ENCODE measurements around the gene TMEM121. TPM values are rescaled to one million over a fixed set of nuclear protein-coding genes. Genes with fewer than 3 reads are reported as not detected.

TMEM121 gene
- total and polyA plus RNA-seq, 4 experiments from 2014 or later, result 5.4 to 9.5 (median 6.4) TPM

GRCh38 chr14:105480199-105480746, 46.1 kb upstream of the TMEM121 start:
- DNase-seq, result no peak
- H3K27me3 ChIP-seq (ENCODE audit: insufficient read depth, low read length), result no peaks in the 10 kb centered on the region
- H3K4me1 ChIP-seq (ENCODE audit: insufficient read depth, low read length), result peaks cover 82% of the 10 kb centered on the region
- H3K36me3 Mint-ChIP-seq, result peaks cover 0 to 13% of the 10 kb centered on the region in 2 donors
- no peak overlapping the region for H3K4me3 ChIP-seq (ENCODE audit: low read length in 2 of 2)
- peaks cover 0 to 9% (median 0%) of the 10 kb centered on the region in 8 donors for H3K9me3 Mint-ChIP-seq
- ChIA-PET POLR2A (ENCODE audit: partially characterized antibody) (interaction anchor here (0.6 to 8.3 kb wide), 20 partner anchors 8 to 680 kb away, joined by 3 to 346 read pairs (median 4); partner anchors contain the start of genes BRF1, PACS2, TEDC1 and TEX22), CTCF (ENCODE audit: partially characterized antibody) (interaction anchor here (1.0 to 3.0 kb wide), 10 partner anchors 9 to 110 kb away, joined by 3 to 122 read pairs (median 6); no protein-coding TSS in a partner anchor)
- H3K9me3 ChIP-seq (ENCODE audit: control insufficient read depth in 1 of 2, low read length in 2 of 2), result no peaks in the 10 kb centered on the region
- no peaks in the 10 kb centered on the region for H3K36me3 ChIP-seq (ENCODE audit: insufficient read depth, low read length)
- H3K4me1 Mint-ChIP-seq, result peaks cover 27 to 77% (median 52%) of the 10 kb centered on the region in 4 donors
- no peaks in the 10 kb centered on the region for H3K27me3 Mint-ChIP-seq
- peak overlapping the region; percentile 96 to 100 (median 100) for H3K27ac Mint-ChIP-seq
- peak overlapping the region; percentile 97 for H3K27ac ChIP-seq (ENCODE audit: low read depth, low read length)
- peak overlapping the region in 6 of 8 donors; percentile 70 to 92 (median 86) for H3K4me3 Mint-ChIP-seq
- intact Hi-C loops (cut with micrococcal nuclease), result loop anchor here (2.0 kb wide), 3 partner anchors 31 to 179 kb away; partner anchors contain the start of gene BRF1

- H3K27me3 Mint-ChIP-seq, result no peaks in the 10 kb centered on the region
- H3K36me3 Mint-ChIP-seq, result peaks cover 0 to 13% of the 10 kb centered on the region in 2 donors
- Histone ChIP-seq H3K4me3 (ENCODE audit: low read length in 2 of 2) (peak overlapping the region; percentile 49 to 80), H3K27me3 (ENCODE audit: insufficient read depth, low read length) (no peaks in the 10 kb centered on the region), H3K27ac (ENCODE audit: low read depth, low read length) (peak overlapping the region; percentile 97), H3K36me3 (ENCODE audit: insufficient read depth, low read length) (no peaks in the 10 kb centered on the region), H3K4me1 (ENCODE audit: insufficient read depth, low read length) (peaks cover 82% of the 10 kb centered on the region), H3K9me3 (ENCODE audit: control insufficient read depth in 1 of 2, low read length in 2 of 2) (no peaks in the 10 kb centered on the region)
- peak overlapping the region; percentile 83 to 92 (median 86) for H3K4me3 Mint-ChIP-seq
- intact Hi-C loops (cut with micrococcal nuclease), result loop anchor here (1.0 to 2.0 kb wide), 4 partner anchors 8 to 180 kb away; partner anchors contain the start of gene BRF1
- ChIA-PET CTCF (ENCODE audit: partially characterized antibody) (interaction anchor here (1.0 to 3.0 kb wide), 12 partner anchors 9 to 111 kb away, joined by 3 to 122 read pairs (median 6); no protein-coding TSS in a partner anchor), POLR2A (ENCODE audit: partially characterized antibody) (interaction anchor here (0.6 to 8.3 kb wide), 27 partner anchors 9 to 680 kb away, joined by 3 to 346 read pairs (median 4); partner anchors contain the start of genes BRF1, GPR132, PACS2 and TEDC1)
- H3K9me3 Mint-ChIP-seq, result peaks cover 0 to 7% (median 0%) of the 10 kb centered on the region in 8 donors
- DNase-seq, result peak; percentile 89 to 95 (median 90)
- peaks cover 31 to 78% (median 58%) of the 10 kb centered on the region in 4 donors for H3K4me1 Mint-ChIP-seq
- H3K27ac Mint-ChIP-seq, result peak overlapping the region; percentile 96 to 100 (median 100)
These were observed 45.3 kb upstream of the TMEM121 start for GRCh38 chr14:105480807-105481801.

- Mint-ChIP-seq H3K4me3 (peak overlapping the region; percentile 76 to 91 (median 86)), H3K36me3 (peaks cover 0 to 13% of the 10 kb centered on the region in 2 donors), H3K27me3 (no peaks in the 10 kb centered on the region), H3K27ac (peak overlapping the region; percentile 96 to 100 (median 100)), H3K9me3 (peaks cover 0 to 7% (median 0%) of the 10 kb centered on the region in 8 donors), H3K4me1 (peaks cover 33 to 75% (median 53%) of the 10 kb centered on the region in 4 donors)
- H3K4me3 ChIP-seq (ENCODE audit: low read length in 2 of 2), result peak overlapping the region in 1 of 2 donors; percentile 80
- POLR2A ChIA-PET (ENCODE audit: partially characterized antibody), result interaction anchor here (1.0 to 8.3 kb wide), 13 partner anchors 8 to 574 kb away, joined by 3 to 346 read pairs (median 5); partner anchors contain the start of genes BRF1, GPR132, TEDC1 and TEX22
- no peaks in the 10 kb centered on the region for H3K9me3 ChIP-seq (ENCODE audit: control insufficient read depth in 1 of 2, low read length in 2 of 2)
- CTCF ChIA-PET (ENCODE audit: partially characterized antibody), result interaction anchor here (1.0 to 3.0 kb wide), 8 partner anchors 8 to 112 kb away, joined by 3 to 122 read pairs (median 4); no protein-coding TSS in a partner anchor
- peaks cover 80% of the 10 kb centered on the region for H3K4me1 ChIP-seq (ENCODE audit: insufficient read depth, low read length)
- DNase-seq, result peak; percentile 98 to 99 (median 99)
- no peaks in the 10 kb centered on the region for H3K36me3 ChIP-seq (ENCODE audit: insufficient read depth, low read length)
- H3K27ac ChIP-seq (ENCODE audit: low read depth, low read length), result peak overlapping the region; percentile 97
- intact Hi-C loops (cut with micrococcal nuclease), result loop anchor here (1.0 to 2.0 kb wide), 4 partner anchors 7 to 181 kb away; partner anchors contain the start of gene BRF1
- no peaks in the 10 kb centered on the region for H3K27me3 ChIP-seq (ENCODE audit: insufficient read depth, low read length)
These were observed 44.4 kb upstream of the TMEM121 start for GRCh38 chr14:105481886-105482457.

- Mint-ChIP-seq H3K36me3 (peaks cover 0 to 11% of the 10 kb centered on the region in 2 donors), H3K4me3 (peak overlapping the region in 7 of 8 donors; percentile 76 to 91 (median 86)), H3K4me1 (peaks cover 28 to 72% (median 48%) of the 10 kb centered on the region in 4 donors), H3K27me3 (no peaks in the 10 kb centered on the region), H3K9me3 (peaks cover 0 to 7% (median 0%) of the 10 kb centered on the region in 8 donors), H3K27ac (peak overlapping the region; percentile 96 to 100 (median 100))
- Histone ChIP-seq H3K27ac (ENCODE audit: low read depth, low read length) (peak overlapping the region; percentile 97), H3K4me3 (ENCODE audit: low read length in 2 of 2) (peak overlapping the region in 1 of 2 donors; percentile 23), H3K4me1 (ENCODE audit: insufficient read depth, low read length) (peaks cover 74% of the 10 kb centered on the region), H3K27me3 (ENCODE audit: insufficient read depth, low read length) (no peaks in the 10 kb centered on the region), H3K36me3 (ENCODE audit: insufficient read depth, low read length) (no peaks in the 10 kb centered on the region), H3K9me3 (ENCODE audit: control insufficient read depth in 1 of 2, low read length in 2 of 2) (no peaks in the 10 kb centered on the region)
- intact Hi-C loops (cut with micrococcal nuclease), result no loop called here
- no peak for DNase-seq
- CTCF ChIA-PET (ENCODE audit: partially characterized antibody), result interaction anchor here (1.0 to 3.0 kb wide), 5 partner anchors 7 to 112 kb away, joined by 3 to 122 read pairs (median 4); no protein-coding TSS in a partner anchor
- POLR2A ChIA-PET (ENCODE audit: partially characterized antibody), result interaction anchor here (1.0 to 8.3 kb wide), 10 partner anchors 8 to 415 kb away, joined by 4 to 346 read pairs (median 6); partner anchors contain the start of genes BRF1, TEDC1 and TEX22
These were observed 43.8 kb upstream of the TMEM121 start for GRCh38 chr14:105482486-105483110.

GRCh38 chr14:105483300-105484068, 42.9 kb upstream of the TMEM121 start:
- Mint-ChIP-seq H3K36me3 (peaks cover 0 to 14% of the 10 kb centered on the region in 2 donors), H3K27ac (peak overlapping the region; percentile 96 to 100 (median 100)), H3K27me3 (no peaks in the 10 kb centered on the region), H3K4me1 (peaks cover 28 to 79% (median 49%) of the 10 kb centered on the region in 4 donors), H3K9me3 (peaks cover 0 to 7% (median 0%) of the 10 kb centered on the region in 8 donors), H3K4me3 (peak overlapping the region in 2 of 8 donors; percentile 35 to 36)
- no peaks in the 10 kb centered on the region for H3K27me3 ChIP-seq (ENCODE audit: insufficient read depth, low read length)
- DNase-seq, result peak in 1 of 5 donors; percentile 42
- no peaks in the 10 kb centered on the region for H3K36me3 ChIP-seq (ENCODE audit: insufficient read depth, low read length)
- H3K4me3 ChIP-seq (ENCODE audit: low read length in 2 of 2), result no peak overlapping the region
- no peaks in the 10 kb centered on the region for H3K9me3 ChIP-seq (ENCODE audit: control insufficient read depth in 1 of 2, low read length in 2 of 2)
- intact Hi-C loops (cut with micrococcal nuclease), result no loop called here
- ChIA-PET CTCF (ENCODE audit: partially characterized antibody) (interaction anchor here (1.8 kb wide), 1 partner anchor 35 kb away, joined by 4 read pairs; no protein-coding TSS in a partner anchor), POLR2A (ENCODE audit: partially characterized antibody) (interaction anchor here (1.3 to 3.0 kb wide), 3 partner anchors 10 to 112 kb away, joined by 5 to 21 read pairs (median 6); no protein-coding TSS in a partner anchor)
- peak overlapping the region; percentile 97 for H3K27ac ChIP-seq (ENCODE audit: low read depth, low read length)
- H3K4me1 ChIP-seq (ENCODE audit: insufficient read depth, low read length), result peaks cover 76% of the 10 kb centered on the region
